Small intestine (tissue), 7 donors: ENCODE results near the gene SLC8A1. TPM values are rescaled to one million over a fixed set of nuclear protein-coding genes. Genes with fewer than 3 reads are reported as not detected.
A peak's percentile ranks its signal among the peaks of the same experiment; 100 is the strongest.

Experiments
- DNase-seq, 2 donors: peaks; one replicate each; pipeline versions ENCODE4 v3.0.0 to v3.0.0-alpha.2; 2013
- FAIRE-seq: peaks from 2 replicates; lab custom pipeline; 2012; peaks lifted over from hg19 to GRCh38; lab: Jason Lieb, UNC
- H3K27ac ChIP-seq, 3 donors: one replicate each; pipeline ENCODE4 v1.5.1; 2013; ENCODE audit warnings: low read length in 2 of 3, mild to moderate bottlenecking in 2 of 3, control low read depth in 1 of 3, inconsistent platforms in 1 of 3, low read depth in 1 of 3, moderate library complexity in 1 of 3
- H3K27me3 ChIP-seq, 3 donors: one replicate each; pipeline ENCODE4 v1.6.1; 2013; ENCODE audit warnings: low read length in 3 of 3, inconsistent platforms in 1 of 3; ENCODE audit not compliant: control insufficient read depth in 3 of 3, insufficient read depth in 3 of 3
- H3K36me3 ChIP-seq, 3 donors: one replicate each; pipeline ENCODE4 v1.6.1; 2013; ENCODE audit warnings: low read length in 3 of 3, inconsistent platforms in 1 of 3, low read depth in 1 of 3, mild to moderate bottlenecking in 1 of 3, moderate library complexity in 1 of 3; ENCODE audit not compliant: control insufficient read depth in 3 of 3, insufficient read depth in 2 of 3
- H3K4me1 ChIP-seq, 3 donors: one replicate each; pipeline ENCODE4 v1.6.1; 2013; ENCODE audit warnings: low read length in 2 of 3, inconsistent platforms in 1 of 3, low read depth in 1 of 3, mild to moderate bottlenecking in 1 of 3, moderate library complexity in 1 of 3; ENCODE audit not compliant: control insufficient read depth in 3 of 3, insufficient read depth in 2 of 3
- H3K4me3 ChIP-seq, 3 donors: one replicate each; pipeline ENCODE4 v1.5.1; 2013; ENCODE audit warnings: low read length in 3 of 3, control low read depth in 1 of 3, inconsistent platforms in 1 of 3, low read depth in 1 of 3, mild to moderate bottlenecking in 1 of 3, moderate library complexity in 1 of 3
- H3K9me3 ChIP-seq, 2 donors: one replicate each; pipeline ENCODE4 v1.6.1; 2013; ENCODE audit warnings: low read depth in 1 of 2, low read length in 1 of 2; ENCODE audit not compliant: control insufficient read depth in 2 of 2, insufficient read depth in 1 of 2
- WGBS, 3 donors: extraction: QIAGEN DNeasy Blood & Tissue Kit; methylation state at CpG; one replicate each; pipeline ENCODE4 v1.1.7; 2013; 5-methylcytosine and 5-hydroxymethylcytosine counted together
- polyA plus RNA-seq, 4 donors: library from polyadenylated mRNA; stranded (reverse) in 3 of 4; unstranded in 1 of 4; fragments of 200-250 nt in 3 of 4; fragments of 120-200 nt in 1 of 4; gene quantifications; one replicate each; pipeline versions ENCODE4 v1.2.1 to v1.2.3, GENCODE V29; 2013
- donor health status: healthy with polysubstance abuse.
- donor health status: control.
- donor health status: control.
- donor health status: Bipolar disorder and iron deficiency.
- donor health status: healthy.

Gene SLC8A1
- polyA plus RNA-seq, 4 donors, result 0.22 to 5.6 (median 1.9) TPM

- no peaks in the 10 kb centered on the region for H3K9me3 ChIP-seq
- no peaks in the 10 kb centered on the region for H3K36me3 ChIP-seq
- 65 to 89% (median 86%) methylated on average over 1 of the region's 1 CpG for WGBS, 3 donors
- no peaks in the 10 kb centered on the region for H3K4me1 ChIP-seq
- no peak overlapping the region for H3K4me3 ChIP-seq
- no peak for DNase-seq
- no peak for FAIRE-seq
- no peak overlapping the region for H3K27ac ChIP-seq
- H3K27me3 ChIP-seq, result no peaks in the 10 kb centered on the region
These were observed 41.2 kb downstream of the SLC8A1 start for GRCh38 chr2:40410695-40411094.

GRCh38 chr2:40409734-40410133 lies 42.2 kb downstream of the SLC8A1 start:
- Histone ChIP-seq H3K36me3 (no peaks in the 10 kb centered on the region), H3K27ac (no peak overlapping the region), H3K4me1 (no peaks in the 10 kb centered on the region), H3K27me3 (no peaks in the 10 kb centered on the region), H3K9me3 (no peaks in the 10 kb centered on the region), H3K4me3 (no peak overlapping the region)
- FAIRE-seq, result no peak
- DNase-seq, result no peak
- WGBS, 3 donors, result 82 to 90% (median 87%) methylated on average over 2 of the region's 2 CpGs

- H3K36me3 ChIP-seq, result no peaks in the 10 kb centered on the region
- DNase-seq (no peak), FAIRE-seq (no peak)
- no peak overlapping the region for H3K27ac ChIP-seq
- no peaks in the 10 kb centered on the region for H3K9me3 ChIP-seq
- no peak overlapping the region for H3K4me3 ChIP-seq
- no peaks in the 10 kb centered on the region for H3K4me1 ChIP-seq
- H3K27me3 ChIP-seq, result no peaks in the 10 kb centered on the region
- WGBS, 3 donors, result 87 to 92% (median 91%) methylated on average over 8 of the region's 8 CpGs
These were observed 45.2 kb downstream of the SLC8A1 start for GRCh38 chr2:40406485-40407289.

- 87 to 95% (median 92%) methylated on average over 3 of the region's 3 CpGs for whole genome bisulfite sequencing, 3 donors
These were observed 46.4 kb downstream of the SLC8A1 start for GRCh38 chr2:40405465-40405864.

GRCh38 chr2:40404517-40404916 lies 47.4 kb downstream of the SLC8A1 start:
- H3K4me1 ChIP-seq, result no peaks in the 10 kb centered on the region
- 86 to 93% (median 86%) methylated on average over 4 of the region's 4 CpGs for WGBS, 3 donors
- H3K9me3 ChIP-seq, result no peaks in the 10 kb centered on the region
- H3K27me3 ChIP-seq, result no peaks in the 10 kb centered on the region
- H3K27ac ChIP-seq, result no peak overlapping the region
- H3K4me3 ChIP-seq, result no peak overlapping the region
- no peak for DNase-seq
- no peak for FAIRE-seq
- H3K36me3 ChIP-seq, result no peaks in the 10 kb centered on the region

More at GRCh38 chr2:40405465-40405864, 46.4 kb downstream of the SLC8A1 start:
- Histone ChIP-seq H3K4me3 (no peak overlapping the region), H3K36me3 (no peaks in the 10 kb centered on the region), H3K9me3 (no peaks in the 10 kb centered on the region), H3K27ac (no peak overlapping the region), H3K4me1 (no peaks in the 10 kb centered on the region), H3K27me3 (no peaks in the 10 kb centered on the region)
- FAIRE-seq (no peak), DNase-seq (no peak)

- WGBS, 3 donors, result 75 to 84% (median 76%) methylated on average over 4 of the region's 4 CpGs
- no peaks in the 10 kb centered on the region for H3K36me3 ChIP-seq
- no peak overlapping the region for H3K27ac ChIP-seq
- no peak for DNase-seq
- no peaks in the 10 kb centered on the region for H3K27me3 ChIP-seq
- H3K4me1 ChIP-seq, result no peaks in the 10 kb centered on the region
- no peak for FAIRE-seq
- H3K4me3 ChIP-seq, result no peak overlapping the region
- H3K9me3 ChIP-seq, result no peaks in the 10 kb centered on the region
These were observed 48.6 kb downstream of the SLC8A1 start for GRCh38 chr2:40403233-40403836.

- FAIRE-seq, result no peak
- peak; percentile 16 to 28 for DNase-seq
These were observed 50.0 kb downstream of the SLC8A1 start for GRCh38 chr2:40401896-40402295.

GRCh38 chr2:40400336-40400953 lies 51.4 kb downstream of the SLC8A1 start:
- H3K4me3 ChIP-seq, result no peak overlapping the region
- no peak overlapping the region for H3K27ac ChIP-seq
- no peaks in the 10 kb centered on the region for H3K9me3 ChIP-seq
- H3K36me3 ChIP-seq, result no peaks in the 10 kb centered on the region
- 41% methylated on average over 3 of the region's 3 CpGs for WGBS, 3 donors
- FAIRE-seq, result no peak
- no peaks in the 10 kb centered on the region for H3K4me1 ChIP-seq
- H3K27me3 ChIP-seq, result no peaks in the 10 kb centered on the region
- peak in 1 of 2 donors; percentile 18 for DNase-seq

More at GRCh38 chr2:40401896-40402295, 50.0 kb downstream of the SLC8A1 start:
- Histone ChIP-seq H3K9me3 (no peaks in the 10 kb centered on the region), H3K36me3 (no peaks in the 10 kb centered on the region), H3K4me3 (no peak overlapping the region), H3K4me1 (no peaks in the 10 kb centered on the region), H3K27me3 (no peaks in the 10 kb centered on the region), H3K27ac (no peak overlapping the region)
- 77 to 87% (median 80%) methylated on average over 3 of the region's 3 CpGs for WGBS, 3 donors
